B cell (primary cell): ENCODE measurements around the gene EFCAB9. TPM values are rescaled to one million over a fixed set of nuclear protein-coding genes. Genes with fewer than 3 reads are reported as not detected.

Source experiments
- ATAC-seq: fragments of 200-7000 bp; cut with Tn5 transposase; one replicate; pipeline ENCODE4 v1.10.0; 2021; ENCODE audit warnings: low read depth, mild to moderate bottlenecking, moderate number of reproducible peaks, moderate library complexity
- CTCF ChIA-PET: fragments of 350-600 bp; sonication (Branson Sonifier 250); formaldehyde crosslinking; loops from one replicate; lab custom pipeline; 2021; ENCODE audit warnings: antibody characterized with exemption, inconsistent platforms; lab: Charles Lee
- POLR2A ChIA-PET: fragments of 350-600 bp; sonication (Branson Sonifier 250); formaldehyde crosslinking; loops from one replicate; lab custom pipeline; 2021; ENCODE audit warnings: antibody characterized with exemption; lab: Charles Lee
- DNase-seq: peaks from one replicate; pipeline ENCODE4 v3.0.0; 2013
- H2AFZ ChIP-seq: 2 replicates; pipeline ENCODE4 v1.6.1; 2012; ENCODE audit warnings: mild to moderate bottlenecking, low read depth, low read length; ENCODE audit not compliant: insufficient read depth, poor library complexity, severe bottlenecking
- H3K27ac ChIP-seq, 2 donors: 1 replicate in 1 of 2; 2 replicates in 1 of 2; pipeline ENCODE4 v1.5.1; 2012 to 2013; ENCODE audit warnings: low read length in 2 of 2, mild to moderate bottlenecking in 2 of 2, moderate library complexity in 1 of 2
- H3K27me3 ChIP-seq, 4 experiments: fragments of 200-600 bp in 1 of 4; sonication (generic) in 1 of 4; replicated peaks in 1 of 4; 1 replicate in 2 of 4; 2 replicates in 2 of 4; pipeline versions ENCODE4 v1.6.1 to v1.7.0; 2013 to 2016; ENCODE audit warnings: low read length in 3 of 4, mild to moderate bottlenecking in 2 of 4, mixed read lengths in 1 of 4, moderate library complexity in 1 of 4; ENCODE audit not compliant: insufficient read depth in 4 of 4, control insufficient read depth in 3 of 4; ENCODE audit errors: control extremely low read depth in 1 of 4
- H3K36me3 ChIP-seq, 2 experiments: replicated peaks in 1 of 2; 1 replicate in 1 of 2; 2 replicates in 1 of 2; pipeline versions ENCODE4 v1.6.1 to v1.7.1; 2013; ENCODE audit warnings: low read length in 1 of 2; ENCODE audit not compliant: insufficient read depth in 2 of 2, control insufficient read depth in 1 of 2; ENCODE audit errors: control extremely low read depth in 1 of 2, extremely low read depth in 1 of 2
- H3K4me1 ChIP-seq, 2 donors: fragments of 200-600 bp in 1 of 2; sonication (generic) in 1 of 2; 1 replicate in 1 of 2; 2 replicates in 1 of 2; pipeline versions ENCODE4 v1.5.1 to v1.6.1; 2013 to 2017; ENCODE audit warnings: low read length in 2 of 2; ENCODE audit not compliant: control insufficient read depth in 2 of 2, insufficient read depth in 2 of 2
- H3K4me2 ChIP-seq: replicated peaks from 2 replicates; pipeline ENCODE3; 2012; ENCODE audit warnings: mild to moderate bottlenecking, low read depth, low read length; ENCODE audit not compliant: poor library complexity, severe bottlenecking
- H3K4me3 ChIP-seq, 5 experiments: fragments of 200-600 bp in 1 of 5; sonication (generic) in 1 of 5; 1 replicate in 3 of 5; 2 replicates in 2 of 5; pipeline versions ENCODE4 v1.5.1 to v1.7.0; 2011 to 2016; ENCODE audit warnings: low read length in 4 of 5, mild to moderate bottlenecking in 4 of 5, low read depth in 2 of 5, control low read depth in 1 of 5, moderate library complexity in 1 of 5; ENCODE audit not compliant: insufficient read depth in 1 of 5; ENCODE audit errors: control extremely low read depth in 1 of 5, extremely low read depth in 1 of 5
- H3K79me2 ChIP-seq: fragments of 200-600 bp; sonication (generic); one replicate; pipeline ENCODE4 v1.6.0; 2016; ENCODE audit warnings: low read length; ENCODE audit not compliant: control insufficient read depth, insufficient read depth
- H3K9ac ChIP-seq: fragments of 200-600 bp; sonication (generic); 2 replicates; pipeline ENCODE4 v1.6.1; 2017; ENCODE audit warnings: mild to moderate bottlenecking, low read length, moderate library complexity
- H3K9me3 ChIP-seq, 3 donors: one replicate each; pipeline versions ENCODE4 v1.6.1 to v1.7.1; 2013; ENCODE audit warnings: low read length in 2 of 3; ENCODE audit not compliant: control insufficient read depth in 2 of 3, insufficient read depth in 1 of 3; ENCODE audit errors: control extremely low read depth in 1 of 3
- H4K20me1 ChIP-seq: 2 replicates; pipeline ENCODE4 v1.6.0; 2012; ENCODE audit warnings: mild to moderate bottlenecking, low read length; ENCODE audit not compliant: insufficient read depth, control insufficient read depth, poor library complexity, severe bottlenecking
- H3K27ac Mint-ChIP-seq: one replicate; pipeline ENCODE4 v1.8.0; 2021; ENCODE audit warnings: mixed read lengths
- H3K27me3 Mint-ChIP-seq: one replicate; pipeline ENCODE4 v1.8.0; 2021; ENCODE audit warnings: mixed read lengths
- H3K4me1 Mint-ChIP-seq: one replicate; pipeline ENCODE4 v1.8.0; 2021; ENCODE audit warnings: mixed read lengths
- H3K4me3 Mint-ChIP-seq: one replicate; pipeline ENCODE4 v1.8.0; 2021; ENCODE audit warnings: mixed read lengths
- H3K9me3 Mint-ChIP-seq: one replicate; pipeline ENCODE4 v1.8.0; 2022; ENCODE audit warnings: mixed read lengths; ENCODE audit not compliant: insufficient read depth
- EZH2 ChIP-seq: IDR thresholded peaks from 2 replicates; pipeline ENCODE4 v1.6.1; 2012; ENCODE audit warnings: borderline replicate concordance, low read depth, mild to moderate bottlenecking, moderate library complexity, low read length; ENCODE audit not compliant: insufficient read depth, poor library complexity, severe bottlenecking
- whole genome bisulfite sequencing: methylation state at CpG from one replicate; pipeline ENCODE4 v1.1.5; 2013; ENCODE audit warnings: missing lambda C conversion rate; ENCODE audit not compliant: insufficient coverage; 5-methylcytosine and 5-hydroxymethylcytosine counted together
- intact Hi-C: fragments of 100-400 bp; cut with micrococcal nuclease; formaldehyde crosslinking; loops from one replicate; pipeline ENCODE4 v1.10.0; 2022
- polyA plus RNA-seq: library from polyadenylated mRNA; depleted of rRNA; stranded (reverse); fragments of >200 nt; gene quantifications from 2 replicates; pipeline ENCODE4 v1.2.3, GENCODE V29; 2012
- total RNA-seq, 2 donors: library from RNA; stranded (reverse); fragments of 120-200 nt in 1 of 2; gene quantifications; 1 replicate in 1 of 2; 2 replicates in 1 of 2; pipeline versions ENCODE4 v1.2.3 to v1.2.4, GENCODE V29; 2013 to 2022
- TF ChIP-seq, protein P1 (sequence below): fragments of 200-600 bp; IDR thresholded peaks from one replicate; pipeline ENCODE4 v1.8.0; 2022; ENCODE audit warnings: antibody characterized with exemption, mild to moderate bottlenecking

The EFCAB9 gene
- total and polyA plus RNA-seq, 2 donors (not counting 1 experiment from before 2014, with no cell fraction given), result not detected

DNA sequence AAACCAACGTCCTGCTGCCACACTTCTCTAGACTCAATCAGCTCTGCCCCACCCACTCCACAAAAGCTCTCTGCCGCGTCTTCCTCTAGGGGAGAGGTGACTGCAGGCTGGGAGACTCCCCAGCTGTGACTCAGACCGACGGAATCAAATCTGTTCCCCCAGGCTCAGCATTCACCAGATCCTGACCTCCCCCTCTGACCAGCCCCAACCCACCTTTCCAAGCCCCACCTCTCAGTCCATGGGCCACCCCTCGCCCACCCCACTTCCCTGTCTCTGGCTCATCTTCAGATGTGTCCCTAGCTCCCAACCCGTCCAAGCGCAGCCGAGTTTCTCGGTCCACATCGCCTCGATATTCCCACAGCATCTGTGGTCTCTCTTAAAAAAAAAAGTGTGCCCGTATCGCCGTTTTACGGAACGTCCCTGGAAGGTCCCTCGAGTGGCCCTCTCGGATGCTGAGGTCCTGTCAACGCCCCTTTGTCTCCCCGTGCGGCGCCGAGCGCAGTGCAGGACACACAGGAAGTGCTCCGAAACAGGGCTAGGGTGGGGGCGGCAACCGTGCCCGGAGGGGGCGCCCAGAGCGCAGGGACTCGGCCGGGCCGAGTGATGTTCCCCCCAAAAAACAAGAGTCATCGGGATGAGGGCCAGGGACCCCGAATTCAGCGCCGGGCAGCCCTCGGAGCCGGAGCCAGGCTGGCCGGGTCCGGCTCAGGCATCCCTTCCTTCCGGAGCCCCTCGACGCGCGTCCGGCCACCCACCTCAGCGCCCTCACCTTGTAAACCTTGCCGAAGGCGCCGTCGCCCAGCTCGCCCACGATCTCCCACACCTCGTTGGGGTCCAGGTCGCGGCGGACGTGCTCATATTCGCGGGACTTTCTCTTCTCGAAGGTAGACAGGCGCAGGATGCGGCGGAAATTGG lies 6.6 kb upstream of the EFCAB9 start:
- Histone ChIP-seq H3K9ac (peak overlapping the region; percentile 90), H3K4me3 (peak overlapping the region; percentile 88 to 99 (median 98)), H4K20me1 (peaks cover 23% of the 10 kb centered on the region), H3K27me3 (no peaks in the 10 kb centered on the region), H2AFZ (peak overlapping the region; percentile 71), H3K4me1 (peaks cover 40 to 57% of the 10 kb centered on the region in 2 donors), H3K36me3 (peaks cover 0 to 16% of the 10 kb centered on the region in 2 experiments), H3K9me3 (no peaks in the 10 kb centered on the region), H3K4me2 (peak overlapping the region; percentile 91), H3K79me2 (peaks cover 52% of the 10 kb centered on the region), H3K27ac (peak overlapping the region; percentile 74 to 89)
- Mint-ChIP-seq H3K27ac (peak overlapping the region; percentile 99), H3K9me3 (no peaks in the 10 kb centered on the region), H3K4me3 (peak overlapping the region; percentile 100), H3K27me3 (no peaks in the 10 kb centered on the region), H3K4me1 (peaks cover 46% of the 10 kb centered on the region)
- ChIA-PET CTCF (interaction anchor here (0.9 to 11.2 kb wide), 15 partner anchors 8 to 276 kb away, joined by 3 to 245 read pairs (median 8); partner anchors contain the start of genes FBXW11 and UBTD2), POLR2A (interaction anchor here (0.9 to 6.1 kb wide), 6 partner anchors 11 to 180 kb away, joined by 5 to 95 read pairs (median 12); partner anchors contain the start of genes FBXW11 and UBTD2)
- intact Hi-C loops, result loop anchor here (1.0 to 10.0 kb wide), 11 partner anchors 8 to 1427 kb away; partner anchors contain the start of genes BOD1, FBXW11 and UBTD2
- WGBS, result 1% methylated on average over 66 of the region's 66 CpGs
- ATAC-seq, result peak; percentile 28
- no peak for TF ChIP-seq EZH2
- TF ChIP-seq, protein P1, sequence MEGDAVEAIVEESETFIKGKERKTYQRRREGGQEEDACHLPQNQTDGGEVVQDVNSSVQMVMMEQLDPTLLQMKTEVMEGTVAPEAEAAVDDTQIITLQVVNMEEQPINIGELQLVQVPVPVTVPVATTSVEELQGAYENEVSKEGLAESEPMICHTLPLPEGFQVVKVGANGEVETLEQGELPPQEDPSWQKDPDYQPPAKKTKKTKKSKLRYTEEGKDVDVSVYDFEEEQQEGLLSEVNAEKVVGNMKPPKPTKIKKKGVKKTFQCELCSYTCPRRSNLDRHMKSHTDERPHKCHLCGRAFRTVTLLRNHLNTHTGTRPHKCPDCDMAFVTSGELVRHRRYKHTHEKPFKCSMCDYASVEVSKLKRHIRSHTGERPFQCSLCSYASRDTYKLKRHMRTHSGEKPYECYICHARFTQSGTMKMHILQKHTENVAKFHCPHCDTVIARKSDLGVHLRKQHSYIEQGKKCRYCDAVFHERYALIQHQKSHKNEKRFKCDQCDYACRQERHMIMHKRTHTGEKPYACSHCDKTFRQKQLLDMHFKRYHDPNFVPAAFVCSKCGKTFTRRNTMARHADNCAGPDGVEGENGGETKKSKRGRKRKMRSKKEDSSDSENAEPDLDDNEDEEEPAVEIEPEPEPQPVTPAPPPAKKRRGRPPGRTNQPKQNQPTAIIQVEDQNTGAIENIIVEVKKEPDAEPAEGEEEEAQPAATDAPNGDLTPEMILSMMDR, result no peak
- DNase-seq, result peak; percentile 73
